ENCODE results near the gene LDLRAD4.

LDLRAD4 gene

DNA sequence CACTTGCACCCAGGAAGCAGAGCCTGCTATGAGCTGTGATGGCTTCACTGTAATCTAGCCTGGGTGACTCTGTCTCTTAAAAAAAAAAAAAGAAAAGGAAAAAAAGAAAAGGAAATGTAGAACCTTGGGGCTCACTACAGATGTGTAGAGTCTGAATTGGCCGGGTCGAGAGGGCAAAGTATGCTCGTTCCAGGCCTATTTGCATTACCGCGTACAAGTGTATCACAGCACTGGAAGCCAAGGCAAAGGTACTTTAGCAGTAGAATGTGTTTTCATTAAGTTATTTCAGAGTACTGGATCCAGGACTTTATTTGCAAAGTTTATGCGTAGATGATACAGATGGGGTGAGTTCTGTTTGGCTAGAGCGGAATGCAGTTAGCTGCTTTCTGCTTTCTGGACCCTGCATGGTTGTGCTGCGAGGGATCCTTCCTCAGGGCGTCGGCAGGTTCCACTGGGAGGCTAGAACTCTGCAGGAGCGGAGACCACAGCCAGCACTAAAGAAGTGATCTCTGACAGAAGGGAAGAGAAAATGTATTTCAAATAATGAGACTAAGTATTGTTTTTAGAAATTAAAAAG is 51.8 kb downstream of the LDLRAD4 start:
- ATAC-seq = no peak
- TF ChIP-seq SNAI2 (CRISPR knock-in tag; IDR thresholded peaks at IDR 0.05) (no peak), TOX (CRISPR knock-in tag; IDR thresholded peaks at IDR 0.05; ENCODE audit: borderline replicate concordance) (no peak), ZNF8 (CRISPR knock-in tag; IDR thresholded peaks at IDR 0.05) (no peak), TCF4 (CRISPR knock-in tag; IDR thresholded peaks at IDR 0.05; ENCODE audit: borderline replicate concordance) (no peak), ESRRG (CRISPR knock-in tag; IDR thresholded peaks at IDR 0.05) (no peak), ZFP3 (CRISPR knock-in tag; IDR thresholded peaks at IDR 0.05) (no peak), RARB (CRISPR knock-in tag; IDR thresholded peaks at IDR 0.05) (no peak), GLIS3 (CRISPR knock-in tag; IDR thresholded peaks at IDR 0.05) (no peak)
- TF ChIP-seq, protein P1, sequence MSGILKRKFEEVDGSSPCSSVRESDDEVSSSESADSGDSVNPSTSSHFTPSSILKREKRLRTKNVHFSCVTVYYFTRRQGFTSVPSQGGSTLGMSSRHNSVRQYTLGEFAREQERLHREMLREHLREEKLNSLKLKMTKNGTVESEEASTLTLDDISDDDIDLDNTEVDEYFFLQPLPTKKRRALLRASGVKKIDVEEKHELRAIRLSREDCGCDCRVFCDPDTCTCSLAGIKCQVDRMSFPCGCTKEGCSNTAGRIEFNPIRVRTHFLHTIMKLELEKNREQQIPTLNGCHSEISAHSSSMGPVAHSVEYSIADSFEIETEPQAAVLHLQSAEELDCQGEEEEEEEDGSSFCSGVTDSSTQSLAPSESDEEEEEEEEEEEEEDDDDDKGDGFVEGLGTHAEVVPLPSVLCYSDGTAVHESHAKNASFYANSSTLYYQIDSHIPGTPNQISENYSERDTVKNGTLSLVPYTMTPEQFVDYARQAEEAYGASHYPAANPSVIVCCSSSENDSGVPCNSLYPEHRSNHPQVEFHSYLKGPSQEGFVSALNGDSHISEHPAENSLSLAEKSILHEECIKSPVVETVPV (CRISPR knock-in tag; IDR thresholded peaks at IDR 0.05) = no peak

DNA sequence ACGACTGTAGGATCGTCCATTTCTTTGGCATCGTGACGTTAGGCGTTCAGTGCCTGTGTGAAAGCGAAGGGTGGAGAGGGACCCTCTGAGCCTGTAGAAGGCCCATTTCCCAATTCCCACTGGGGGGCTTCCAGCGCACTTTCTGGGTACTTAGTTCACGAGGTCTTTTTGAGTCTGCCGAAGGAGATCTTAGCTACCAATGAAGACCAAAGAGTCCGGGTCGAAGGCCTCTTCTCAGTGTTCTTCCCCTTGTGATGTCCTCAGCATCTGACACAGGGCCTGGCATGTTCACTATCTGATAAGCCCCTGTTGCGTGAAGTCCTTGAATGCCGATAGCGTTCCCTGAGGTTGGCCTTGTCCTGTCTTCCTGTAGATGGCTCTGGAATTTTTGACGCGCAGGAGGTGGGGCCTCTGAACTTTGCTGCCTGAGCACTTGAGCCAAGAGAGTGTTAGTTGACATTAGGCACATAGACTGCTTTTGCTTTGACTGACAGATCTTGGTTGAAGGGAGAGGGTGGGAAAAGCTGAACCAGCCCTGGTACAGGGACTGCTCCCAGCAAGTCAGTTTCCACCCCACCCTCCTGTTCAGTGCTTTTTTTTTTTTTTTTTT is 52.8 kb downstream of the LDLRAD4 start:
- TF ChIP-seq ARNTL (CRISPR knock-in tag; IDR thresholded peaks at IDR 0.05; ENCODE audit: borderline replicate concordance, low read depth) (no peak), ZNF8 (CRISPR knock-in tag; IDR thresholded peaks at IDR 0.05) (no peak), RARB (CRISPR knock-in tag; IDR thresholded peaks at IDR 0.05) (no peak), CSDC2 (CRISPR knock-in tag; IDR thresholded peaks at IDR 0.05) (no peak), PPARA (CRISPR knock-in tag; IDR thresholded peaks at IDR 0.05; ENCODE audit: borderline replicate concordance) (no peak), ZFP30 (CRISPR knock-in tag; IDR thresholded peaks at IDR 0.05) (no peak), ZNF70 (CRISPR knock-in tag; IDR thresholded peaks at IDR 0.05) (no peak), TCF4 (CRISPR knock-in tag; IDR thresholded peaks at IDR 0.05; ENCODE audit: borderline replicate concordance) (no peak), GLIS3 (CRISPR knock-in tag; IDR thresholded peaks at IDR 0.05) (no peak)
- TF ChIP-seq, protein P2, sequence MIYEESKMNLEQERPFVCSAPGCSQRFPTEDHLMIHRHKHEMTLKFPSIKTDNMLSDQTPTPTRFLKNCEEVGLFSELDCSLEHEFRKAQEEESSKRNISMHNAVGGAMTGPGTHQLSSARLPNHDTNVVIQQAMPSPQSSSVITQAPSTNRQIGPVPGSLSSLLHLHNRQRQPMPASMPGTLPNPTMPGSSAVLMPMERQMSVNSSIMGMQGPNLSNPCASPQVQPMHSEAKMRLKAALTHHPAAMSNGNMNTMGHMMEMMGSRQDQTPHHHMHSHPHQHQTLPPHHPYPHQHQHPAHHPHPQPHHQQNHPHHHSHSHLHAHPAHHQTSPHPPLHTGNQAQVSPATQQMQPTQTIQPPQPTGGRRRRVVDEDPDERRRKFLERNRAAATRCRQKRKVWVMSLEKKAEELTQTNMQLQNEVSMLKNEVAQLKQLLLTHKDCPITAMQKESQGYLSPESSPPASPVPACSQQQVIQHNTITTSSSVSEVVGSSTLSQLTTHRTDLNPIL (CRISPR knock-in tag; IDR thresholded peaks at IDR 0.05; ENCODE audit: low read depth) = no peak
- TF ChIP-seq, protein P3, sequence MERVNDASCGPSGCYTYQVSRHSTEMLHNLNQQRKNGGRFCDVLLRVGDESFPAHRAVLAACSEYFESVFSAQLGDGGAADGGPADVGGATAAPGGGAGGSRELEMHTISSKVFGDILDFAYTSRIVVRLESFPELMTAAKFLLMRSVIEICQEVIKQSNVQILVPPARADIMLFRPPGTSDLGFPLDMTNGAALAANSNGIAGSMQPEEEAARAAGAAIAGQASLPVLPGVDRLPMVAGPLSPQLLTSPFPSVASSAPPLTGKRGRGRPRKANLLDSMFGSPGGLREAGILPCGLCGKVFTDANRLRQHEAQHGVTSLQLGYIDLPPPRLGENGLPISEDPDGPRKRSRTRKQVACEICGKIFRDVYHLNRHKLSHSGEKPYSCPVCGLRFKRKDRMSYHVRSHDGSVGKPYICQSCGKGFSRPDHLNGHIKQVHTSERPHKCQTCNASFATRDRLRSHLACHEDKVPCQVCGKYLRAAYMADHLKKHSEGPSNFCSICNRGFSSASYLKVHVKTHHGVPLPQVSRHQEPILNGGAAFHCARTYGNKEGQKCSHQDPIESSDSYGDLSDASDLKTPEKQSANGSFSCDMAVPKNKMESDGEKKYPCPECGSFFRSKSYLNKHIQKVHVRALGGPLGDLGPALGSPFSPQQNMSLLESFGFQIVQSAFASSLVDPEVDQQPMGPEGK (CRISPR knock-in tag; IDR thresholded peaks at IDR 0.05; ENCODE audit: borderline replicate concordance) = no peak
- TF ChIP-seq, protein P4, sequence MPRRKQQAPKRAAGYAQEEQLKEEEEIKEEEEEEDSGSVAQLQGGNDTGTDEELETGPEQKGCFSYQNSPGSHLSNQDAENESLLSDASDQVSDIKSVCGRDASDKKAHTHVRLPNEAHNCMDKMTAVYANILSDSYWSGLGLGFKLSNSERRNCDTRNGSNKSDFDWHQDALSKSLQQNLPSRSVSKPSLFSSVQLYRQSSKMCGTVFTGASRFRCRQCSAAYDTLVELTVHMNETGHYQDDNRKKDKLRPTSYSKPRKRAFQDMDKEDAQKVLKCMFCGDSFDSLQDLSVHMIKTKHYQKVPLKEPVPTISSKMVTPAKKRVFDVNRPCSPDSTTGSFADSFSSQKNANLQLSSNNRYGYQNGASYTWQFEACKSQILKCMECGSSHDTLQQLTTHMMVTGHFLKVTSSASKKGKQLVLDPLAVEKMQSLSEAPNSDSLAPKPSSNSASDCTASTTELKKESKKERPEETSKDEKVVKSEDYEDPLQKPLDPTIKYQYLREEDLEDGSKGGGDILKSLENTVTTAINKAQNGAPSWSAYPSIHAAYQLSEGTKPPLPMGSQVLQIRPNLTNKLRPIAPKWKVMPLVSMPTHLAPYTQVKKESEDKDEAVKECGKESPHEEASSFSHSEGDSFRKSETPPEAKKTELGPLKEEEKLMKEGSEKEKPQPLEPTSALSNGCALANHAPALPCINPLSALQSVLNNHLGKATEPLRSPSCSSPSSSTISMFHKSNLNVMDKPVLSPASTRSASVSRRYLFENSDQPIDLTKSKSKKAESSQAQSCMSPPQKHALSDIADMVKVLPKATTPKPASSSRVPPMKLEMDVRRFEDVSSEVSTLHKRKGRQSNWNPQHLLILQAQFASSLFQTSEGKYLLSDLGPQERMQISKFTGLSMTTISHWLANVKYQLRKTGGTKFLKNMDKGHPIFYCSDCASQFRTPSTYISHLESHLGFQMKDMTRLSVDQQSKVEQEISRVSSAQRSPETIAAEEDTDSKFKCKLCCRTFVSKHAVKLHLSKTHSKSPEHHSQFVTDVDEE (CRISPR knock-in tag; IDR thresholded peaks at IDR 0.05) = no peak
- TF ChIP-seq, protein P5, sequence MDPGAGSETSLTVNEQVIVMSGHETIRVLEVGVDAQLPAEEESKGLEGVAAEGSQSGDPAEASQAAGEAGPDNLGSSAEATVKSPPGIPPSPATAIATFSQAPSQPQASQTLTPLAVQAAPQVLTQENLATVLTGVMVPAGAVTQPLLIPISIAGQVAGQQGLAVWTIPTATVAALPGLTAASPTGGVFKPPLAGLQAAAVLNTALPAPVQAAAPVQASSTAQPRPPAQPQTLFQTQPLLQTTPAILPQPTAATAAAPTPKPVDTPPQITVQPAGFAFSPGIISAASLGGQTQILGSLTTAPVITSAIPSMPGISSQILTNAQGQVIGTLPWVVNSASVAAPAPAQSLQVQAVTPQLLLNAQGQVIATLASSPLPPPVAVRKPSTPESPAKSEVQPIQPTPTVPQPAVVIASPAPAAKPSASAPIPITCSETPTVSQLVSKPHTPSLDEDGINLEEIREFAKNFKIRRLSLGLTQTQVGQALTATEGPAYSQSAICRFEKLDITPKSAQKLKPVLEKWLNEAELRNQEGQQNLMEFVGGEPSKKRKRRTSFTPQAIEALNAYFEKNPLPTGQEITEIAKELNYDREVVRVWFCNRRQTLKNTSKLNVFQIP (CRISPR knock-in tag; IDR thresholded peaks at IDR 0.05; ENCODE audit: borderline replicate concordance, low read depth) = no peak
- no peak for ATAC-seq

DNA sequence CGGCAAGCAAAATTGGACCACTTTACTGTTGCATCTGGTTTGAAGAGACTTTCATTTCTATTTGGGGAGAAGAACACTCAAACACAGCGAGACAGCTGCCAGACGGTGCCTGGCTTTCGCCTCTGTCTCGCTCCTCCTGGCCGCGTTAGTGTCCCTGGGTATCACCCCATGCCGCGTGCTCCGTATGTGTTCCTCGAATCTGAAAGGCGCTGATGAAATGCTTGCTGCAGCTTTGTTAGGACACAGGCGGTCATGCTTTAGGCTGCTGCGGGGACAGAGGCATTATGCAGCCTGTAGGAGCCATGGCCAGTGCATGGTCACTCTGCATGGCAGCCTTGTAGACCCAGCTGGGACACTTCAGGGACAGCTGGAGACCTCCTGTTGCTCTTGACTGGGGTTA is 53.9 kb downstream of the LDLRAD4 start:
- ATAC-seq = no peak
- no peak for TF ChIP-seq BACH2 (CRISPR knock-in tag; IDR thresholded peaks at IDR 0.05; ENCODE audit: borderline replicate concordance)
- TF ChIP-seq ISL1 (CRISPR knock-in tag; IDR thresholded peaks at IDR 0.05) = no peak
- no peak for TF ChIP-seq RARB (CRISPR knock-in tag; IDR thresholded peaks at IDR 0.05)
- TF ChIP-seq ZFP30 (CRISPR knock-in tag; IDR thresholded peaks at IDR 0.05) = no peak
- TF ChIP-seq TOX (CRISPR knock-in tag; IDR thresholded peaks at IDR 0.05; ENCODE audit: borderline replicate concordance) = no peak
- no peak for TF ChIP-seq ZNF70 (CRISPR knock-in tag; IDR thresholded peaks at IDR 0.05)
- TF ChIP-seq ESRRG (CRISPR knock-in tag; IDR thresholded peaks at IDR 0.05) = no peak
- TF ChIP-seq ARNTL (CRISPR knock-in tag; IDR thresholded peaks at IDR 0.05; ENCODE audit: borderline replicate concordance, low read depth) = no peak
- TF ChIP-seq, protein P1 (CRISPR knock-in tag; IDR thresholded peaks at IDR 0.05) = no peak
- TF ChIP-seq, protein P2 (CRISPR knock-in tag; IDR thresholded peaks at IDR 0.05; ENCODE audit: low read depth) = no peak
- no peak for TF ChIP-seq GLIS3 (CRISPR knock-in tag; IDR thresholded peaks at IDR 0.05)
- TF ChIP-seq, protein P3 (CRISPR knock-in tag; IDR thresholded peaks at IDR 0.05; ENCODE audit: borderline replicate concordance) = no peak

All from SK-N-SH treated with all-trans-retinoic acid at 6 μM for 48 hours (cell line).